Activated naive CD4-positive, alpha-beta T cell (primary cell): Measurements from ENCODE around the gene NRDC.
"Not testable (repeated sequence)": the region's sequence is repeated elsewhere in the genome, so short reads cannot be mapped to it uniquely, and the experiment has no call there.

Experiments used
- DNase-seq, 4 experiments: peaks; one replicate each; lab custom pipeline; 2025; lab: John Stamatoyannopoulos, UW

NRDC gene

GRCh38 chr1:51843948-51844347, 34.6 kb downstream of the NRDC start:
- DNase-seq, result no peak

GRCh38 chr1:51842261-51842660, 36.3 kb downstream of the NRDC start:
- DNase-seq, result no peak

GRCh38 chr1:51840743-51841461, 37.6 kb downstream of the NRDC start:
- DNase-seq, result no peak

- no peak for DNase-seq
Measured at GRCh38 chr1:51840182-51840581, 38.3 kb downstream of the NRDC start.

- no peak for DNase-seq
Measured at GRCh38 chr1:51839094-51839493, 39.4 kb downstream of the NRDC start.

- DNase-seq, result no peak
Measured at GRCh38 chr1:51837243-51837642, 41.3 kb downstream of the NRDC start.

GRCh38 chr1:51833700-51834099, 44.8 kb downstream of the NRDC start:
- no peak for DNase-seq

- no peak for DNase-seq
Measured at GRCh38 chr1:51829058-51829457, 49.5 kb downstream of the NRDC start.

- no peak for DNase-seq
Measured at GRCh38 chr1:51819810-51820209, 58.7 kb downstream of the NRDC start.

GRCh38 chr1:51819021-51819420, 59.5 kb downstream of the NRDC start:
- DNase-seq, result not testable (repeated sequence)

- no peak for DNase-seq
Measured at GRCh38 chr1:51818487-51818886, 60.0 kb downstream of the NRDC start.

GRCh38 chr1:51814513-51814912, 64.0 kb downstream of the NRDC start:
- no peak for DNase-seq

- DNase-seq, result no peak
Measured at GRCh38 chr1:51799372-51799771, 79.2 kb downstream of the NRDC start.

GRCh38 chr1:51794868-51795267, 83.7 kb downstream of the NRDC start:
- no peak for DNase-seq

- no peak for DNase-seq
Measured at GRCh38 chr1:51794260-51794659, 84.3 kb downstream of the NRDC start.

GRCh38 chr1:51792864-51793263, 85.7 kb downstream of the NRDC start:
- no peak for DNase-seq

- DNase-seq, result no peak
Measured at GRCh38 chr1:51791888-51792287, 86.6 kb downstream of the NRDC start.

GRCh38 chr1:51790385-51790784, 88.1 kb downstream of the NRDC start:
- no peak for DNase-seq

- no peak for DNase-seq
Measured at GRCh38 chr1:51789342-51789741, 89.2 kb downstream of the NRDC start.

- no peak for DNase-seq
Measured at GRCh38 chr1:51788938-51789337, 89.6 kb downstream of the NRDC start.

GRCh38 chr1:51784997-51785421, 93.5 kb downstream of the NRDC start:
- no peak for DNase-seq

- DNase-seq, result no peak
Measured at GRCh38 chr1:51780927-51781326, 97.6 kb downstream of the NRDC start.

- DNase-seq, result no peak
Measured at GRCh38 chr1:51776408-51776807, 102.1 kb downstream of the NRDC start.

GRCh38 chr1:51768971-51769588, 109.4 kb downstream of the NRDC start:
- no peak for DNase-seq
